Activated CD8-positive, alpha-beta T cell treated with anti-CD3 and anti-CD28 coated beads for 36 hours (primary cell): ENCODE data around the gene MUC4. TPM values are rescaled to one million over a fixed set of nuclear protein-coding genes. Genes with fewer than 3 reads are reported as not detected.
"Not testable (repeated sequence)": the region's sequence is repeated elsewhere in the genome, so short reads cannot be mapped to it uniquely, and the experiment has no call there.

Experiments
- ATAC-seq: fragments of 200-7000 bp; cut with Tn5 transposase; one replicate; pipeline ENCODE4 v1.10.0; 2021; ENCODE audit warnings: mild to moderate bottlenecking, moderate library complexity
- CTCF ChIA-PET: fragments of 350-600 bp; sonication (Branson Sonifier 250); formaldehyde crosslinking; loops from one replicate; lab custom pipeline; 2021; ENCODE audit warnings: antibody characterized with exemption; lab: Charles Lee
- POLR2A ChIA-PET: fragments of 350-600 bp; sonication (Branson Sonifier 250); formaldehyde crosslinking; loops from one replicate; lab custom pipeline; 2021; ENCODE audit warnings: antibody characterized with exemption; lab: Charles Lee
- DNase-seq: peaks from one replicate; pipeline ENCODE4 v3.0.0-alpha.2; 2020
- H3K27ac Mint-ChIP-seq: one replicate; pipeline ENCODE4 v1.8.0; 2021; ENCODE audit warnings: mild to moderate bottlenecking, mixed read lengths
- H3K27me3 Mint-ChIP-seq: one replicate; pipeline ENCODE4 v1.8.0; 2021; ENCODE audit warnings: mixed read lengths
- H3K36me3 Mint-ChIP-seq: one replicate; pipeline ENCODE4 v1.8.0; 2021; ENCODE audit warnings: low read depth, mixed read lengths
- H3K4me1 Mint-ChIP-seq: one replicate; pipeline ENCODE4 v1.8.0; 2021; ENCODE audit warnings: low read depth, mixed read lengths
- H3K4me3 Mint-ChIP-seq: one replicate; pipeline ENCODE4 v1.8.0; 2021; ENCODE audit warnings: mild to moderate bottlenecking, moderate library complexity, mixed read lengths
- H3K9me3 Mint-ChIP-seq: one replicate; pipeline ENCODE4 v1.8.0; 2021; ENCODE audit warnings: mixed read lengths
- intact Hi-C: fragments of 100-400 bp; cut with micrococcal nuclease; formaldehyde crosslinking; loops from one replicate; pipeline ENCODE4 v1.10.0; 2022
- total RNA-seq, 2 experiments: library from RNA; stranded (reverse); gene quantifications; one replicate each; pipeline ENCODE4 v1.2.3, GENCODE V29; 2021
- TF ChIP-seq, protein P1 (sequence below): fragments of 200-600 bp; IDR thresholded peaks from one replicate; pipeline ENCODE4 v1.8.0; 2022; ENCODE audit warnings: antibody characterized with exemption, mild to moderate bottlenecking

MUC4 gene
- total RNA-seq, 2 experiments from 2014 or later = 0.20 to 0.31 TPM

DNA sequence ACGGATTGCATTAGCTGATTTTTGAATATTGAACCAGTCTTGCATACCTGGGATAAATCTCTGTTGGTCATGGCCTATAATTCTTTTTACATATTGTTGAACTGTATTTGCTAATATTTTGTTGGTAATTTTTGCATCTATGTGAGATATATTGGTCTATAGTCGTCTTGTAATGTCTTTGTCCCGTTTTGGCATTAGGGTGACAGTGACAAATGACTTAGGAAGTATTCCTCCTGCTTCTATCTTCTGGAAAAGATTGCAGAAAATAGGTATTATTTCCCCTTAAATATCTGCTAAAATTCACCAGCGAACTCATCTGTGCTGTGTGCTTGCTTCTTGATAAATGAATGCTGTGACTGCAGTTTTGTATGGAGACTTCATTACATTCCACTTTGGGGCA, 67.3 kb downstream of the MUC4 start:
- intact Hi-C loops = no loop called here
- Mint-ChIP-seq H3K27ac (no peak overlapping the region), H3K9me3 (no peaks in the 10 kb centered on the region), H3K4me1 (peaks cover 7% of the 10 kb centered on the region), H3K36me3 (no peaks in the 10 kb centered on the region), H3K4me3 (no peak overlapping the region), H3K27me3 (peaks cover 2% of the 10 kb centered on the region)
- POLR2A ChIA-PET = no interaction called here
- TF ChIP-seq, protein P1, sequence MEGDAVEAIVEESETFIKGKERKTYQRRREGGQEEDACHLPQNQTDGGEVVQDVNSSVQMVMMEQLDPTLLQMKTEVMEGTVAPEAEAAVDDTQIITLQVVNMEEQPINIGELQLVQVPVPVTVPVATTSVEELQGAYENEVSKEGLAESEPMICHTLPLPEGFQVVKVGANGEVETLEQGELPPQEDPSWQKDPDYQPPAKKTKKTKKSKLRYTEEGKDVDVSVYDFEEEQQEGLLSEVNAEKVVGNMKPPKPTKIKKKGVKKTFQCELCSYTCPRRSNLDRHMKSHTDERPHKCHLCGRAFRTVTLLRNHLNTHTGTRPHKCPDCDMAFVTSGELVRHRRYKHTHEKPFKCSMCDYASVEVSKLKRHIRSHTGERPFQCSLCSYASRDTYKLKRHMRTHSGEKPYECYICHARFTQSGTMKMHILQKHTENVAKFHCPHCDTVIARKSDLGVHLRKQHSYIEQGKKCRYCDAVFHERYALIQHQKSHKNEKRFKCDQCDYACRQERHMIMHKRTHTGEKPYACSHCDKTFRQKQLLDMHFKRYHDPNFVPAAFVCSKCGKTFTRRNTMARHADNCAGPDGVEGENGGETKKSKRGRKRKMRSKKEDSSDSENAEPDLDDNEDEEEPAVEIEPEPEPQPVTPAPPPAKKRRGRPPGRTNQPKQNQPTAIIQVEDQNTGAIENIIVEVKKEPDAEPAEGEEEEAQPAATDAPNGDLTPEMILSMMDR = no peak
- CTCF ChIA-PET = interaction anchor here (0.8 kb wide), 1 partner anchor 45 kb away, joined by 3 read pairs; no protein-coding TSS in a partner anchor
- ATAC-seq = no peak
- DNase-seq = no peak

DNA sequence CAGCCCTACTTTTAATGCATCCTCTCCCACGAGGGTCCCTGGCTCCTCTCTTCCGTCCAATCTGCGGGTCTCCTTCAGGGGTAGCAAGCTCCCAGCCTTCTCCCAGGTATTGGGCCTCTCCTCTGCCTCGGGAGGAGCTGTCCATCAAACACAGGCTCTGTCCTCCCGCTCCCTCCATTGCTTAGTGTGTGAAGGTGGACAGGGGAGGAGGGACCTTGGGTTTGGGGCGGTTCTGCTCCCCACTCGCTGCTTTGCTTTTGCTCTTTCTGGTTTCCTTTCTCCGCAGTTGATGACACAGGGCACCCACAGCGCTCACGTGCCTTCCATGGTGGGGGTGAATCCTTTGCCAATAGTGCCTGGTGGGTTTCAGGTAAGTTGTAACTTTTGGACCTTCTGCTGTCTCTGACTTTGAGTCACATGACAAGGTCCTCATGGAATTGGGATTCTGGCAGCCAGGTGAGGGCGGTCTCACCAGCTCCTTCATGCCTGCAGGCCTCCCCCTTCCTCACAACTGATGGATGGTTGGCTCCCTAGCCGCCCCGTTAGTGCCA, 72.1 kb downstream of the MUC4 start:
- peaks cover 2% of the 10 kb centered on the region for H3K27me3 Mint-ChIP-seq
- TF ChIP-seq, protein P1 = no peak
- H3K36me3 Mint-ChIP-seq = no peaks in the 10 kb centered on the region
- H3K4me1 Mint-ChIP-seq = no peaks in the 10 kb centered on the region
- no peak overlapping the region for H3K4me3 Mint-ChIP-seq
- no peak overlapping the region for H3K27ac Mint-ChIP-seq
- ChIA-PET POLR2A (interaction anchor here (1.1 kb wide), 1 partner anchor 9 kb away, joined by 4 read pairs; no protein-coding TSS in a partner anchor), CTCF (interaction anchor here (1.4 to 1.9 kb wide), 2 partner anchors 19 to 111 kb away, joined by 4 to 5 read pairs; partner anchors contain the start of gene MUC20)
- ATAC-seq = no peak
- intact Hi-C loops = no loop called here
- H3K9me3 Mint-ChIP-seq = no peaks in the 10 kb centered on the region
- no peak for DNase-seq

DNA sequence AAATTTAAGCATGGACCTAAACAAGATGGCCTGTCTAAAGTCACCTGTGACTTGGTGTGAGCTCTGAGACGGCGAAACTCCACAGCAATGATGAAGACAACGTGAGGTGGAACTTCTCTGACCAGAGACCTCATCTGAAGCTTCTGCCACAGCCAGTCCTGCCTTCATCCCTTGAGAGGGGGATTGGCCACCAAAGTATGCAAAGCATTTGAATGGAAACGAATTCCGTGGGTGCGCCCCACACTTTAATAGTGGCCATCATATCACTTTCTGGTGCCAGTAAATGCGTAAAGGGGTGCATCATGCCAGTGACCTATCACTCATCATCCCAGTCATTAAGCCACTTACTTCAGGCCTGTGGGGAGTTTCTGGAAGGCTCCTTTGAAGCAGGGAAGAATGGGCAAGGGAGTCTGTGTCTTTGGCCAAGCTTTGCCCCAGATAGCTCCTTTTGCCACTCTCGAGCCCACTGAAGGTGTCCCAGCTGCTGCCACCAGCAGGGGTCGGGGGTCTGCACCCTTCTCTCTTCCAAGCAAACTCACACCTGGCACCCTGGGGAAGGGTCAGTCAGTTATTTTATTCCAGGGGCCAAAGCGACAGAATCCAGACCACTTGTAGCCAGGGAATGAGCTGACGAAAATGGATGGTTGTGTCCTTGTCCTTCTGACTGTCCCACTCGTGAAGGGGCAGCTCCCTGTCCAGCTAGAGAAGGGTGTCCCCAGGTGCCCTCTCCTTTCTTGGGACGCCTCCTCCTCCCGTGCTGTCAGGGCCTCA, 73.3 kb downstream of the MUC4 start:
- intact Hi-C loops = no loop called here
- no peak for ATAC-seq
- Mint-ChIP-seq H3K4me1 (no peaks in the 10 kb centered on the region), H3K4me3 (no peak overlapping the region), H3K36me3 (no peaks in the 10 kb centered on the region), H3K27ac (no peak overlapping the region), H3K9me3 (no peaks in the 10 kb centered on the region), H3K27me3 (peaks cover 2% of the 10 kb centered on the region)
- DNase-seq = no peak
- TF ChIP-seq, protein P1 = no peak
- POLR2A ChIA-PET = interaction anchor here (0.6 kb wide), 1 partner anchor 11 kb away, joined by 3 read pairs; no protein-coding TSS in a partner anchor
- CTCF ChIA-PET = interaction anchor here (1.4 to 1.9 kb wide), 2 partner anchors 18 to 112 kb away, joined by 4 to 5 read pairs; partner anchors contain the start of gene MUC20

GRCh38 chr3:195737782-195738181, 73.9 kb downstream of the MUC4 start:
- ATAC-seq, H3K27ac Mint-ChIP-seq, DNase-seq, intact Hi-C loops, H3K27me3 Mint-ChIP-seq, H3K4me3 Mint-ChIP-seq, H3K9me3 Mint-ChIP-seq, POLR2A ChIA-PET, H3K4me1 Mint-ChIP-seq, H3K36me3 Mint-ChIP-seq: not testable (repeated sequence)
- CTCF ChIA-PET = interaction anchor here (0.7 to 1.9 kb wide), 3 partner anchors 8 to 18 kb away, joined by 3 to 5 read pairs (median 4); partner anchors contain the start of gene MUC20

- POLR2A ChIA-PET = no interaction called here
- no peak overlapping the region for H3K4me3 Mint-ChIP-seq
- no peaks in the 10 kb centered on the region for H3K9me3 Mint-ChIP-seq
- CTCF ChIA-PET = interaction anchor here (0.7 to 1.5 kb wide), 3 partner anchors 9 to 10 kb away, joined by 3 to 4 read pairs (median 4); no protein-coding TSS in a partner anchor
- DNase-seq = no peak
- ATAC-seq = no peak
- H3K27ac Mint-ChIP-seq = no peak overlapping the region
- H3K4me1 Mint-ChIP-seq = no peaks in the 10 kb centered on the region
- intact Hi-C loops = no loop called here
- no peaks in the 10 kb centered on the region for H3K27me3 Mint-ChIP-seq
- no peaks in the 10 kb centered on the region for H3K36me3 Mint-ChIP-seq
- TF ChIP-seq, protein P1 = no peak
Measured at GRCh38 chr3:195736866-195737490, 74.8 kb downstream of the MUC4 start.
